ENCODE results near the gene RNF212B.

GRCh38 chr14:23195552-23196101, 42.1 kb upstream of the RNF212B start:
- TF ChIP-seq CTCF (IDR thresholded peaks at IDR 0.05) (no peak), POLR2A (IDR thresholded peaks at IDR 0.05) (no peak)
